Gastroesophageal sphincter (tissue), 3 donors: ENCODE results near the gene ANXA4.

Experiments
- EP300 ChIP-seq: sonication (generic); formaldehyde crosslinking; IDR thresholded peaks from one replicate; pipeline ENCODE4 v1.6.1; 2017; ENCODE audit warnings: antibody characterized with exemption, mild to moderate bottlenecking
- POLR2A ChIP-seq, 2 donors: fragments of 450-650 bp; IDR thresholded peaks; one replicate each; pipeline ENCODE4 v1.6.1; 2017; ENCODE audit warnings: antibody characterized with exemption in 2 of 2, mild to moderate bottlenecking in 2 of 2, moderate library complexity in 1 of 2
- POLR2AphosphoS5 ChIP-seq: sonication (generic); formaldehyde crosslinking; IDR thresholded peaks from one replicate; pipeline ENCODE4 v1.6.1; 2017; ENCODE audit warnings: antibody characterized with exemption
- TF ChIP-seq, protein P1 (sequence below), 4 experiments: fragments of 200-600 bp in 2 of 4; fragments of 450-650 bp in 2 of 4; sonication (generic) in 1 of 4; IDR thresholded peaks; one replicate each; pipeline ENCODE4 v1.5.1; 2017 to 2019; ENCODE audit warnings: antibody characterized with exemption in 4 of 4, mild to moderate bottlenecking in 2 of 4, moderate library complexity in 2 of 4

DNA sequence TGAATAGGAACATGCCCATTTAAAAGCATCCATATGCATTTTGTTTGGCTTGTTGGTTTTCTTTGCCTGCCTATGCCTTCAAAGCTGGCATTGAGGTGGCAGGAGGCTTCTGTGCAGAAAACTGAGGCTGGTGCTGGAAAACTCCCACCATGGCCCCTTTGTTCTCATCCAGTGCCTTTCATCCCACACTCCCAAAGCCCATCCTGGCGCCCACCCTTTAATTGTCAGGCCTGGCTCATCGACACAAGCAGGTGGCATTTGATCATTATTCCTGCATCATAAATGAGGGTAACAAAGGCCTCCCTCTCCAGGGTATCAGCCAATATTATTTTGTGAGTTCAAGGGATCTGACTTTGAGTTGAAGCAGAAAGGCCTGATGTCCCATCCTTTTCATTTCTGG lies 24.7 kb upstream of the ANXA4 start:
- TF ChIP-seq EP300 (no peak), POLR2AphosphoS5 (no peak), POLR2A (IDR thresholded peaks at IDR 0.05) (no peak)
- TF ChIP-seq, protein P1, sequence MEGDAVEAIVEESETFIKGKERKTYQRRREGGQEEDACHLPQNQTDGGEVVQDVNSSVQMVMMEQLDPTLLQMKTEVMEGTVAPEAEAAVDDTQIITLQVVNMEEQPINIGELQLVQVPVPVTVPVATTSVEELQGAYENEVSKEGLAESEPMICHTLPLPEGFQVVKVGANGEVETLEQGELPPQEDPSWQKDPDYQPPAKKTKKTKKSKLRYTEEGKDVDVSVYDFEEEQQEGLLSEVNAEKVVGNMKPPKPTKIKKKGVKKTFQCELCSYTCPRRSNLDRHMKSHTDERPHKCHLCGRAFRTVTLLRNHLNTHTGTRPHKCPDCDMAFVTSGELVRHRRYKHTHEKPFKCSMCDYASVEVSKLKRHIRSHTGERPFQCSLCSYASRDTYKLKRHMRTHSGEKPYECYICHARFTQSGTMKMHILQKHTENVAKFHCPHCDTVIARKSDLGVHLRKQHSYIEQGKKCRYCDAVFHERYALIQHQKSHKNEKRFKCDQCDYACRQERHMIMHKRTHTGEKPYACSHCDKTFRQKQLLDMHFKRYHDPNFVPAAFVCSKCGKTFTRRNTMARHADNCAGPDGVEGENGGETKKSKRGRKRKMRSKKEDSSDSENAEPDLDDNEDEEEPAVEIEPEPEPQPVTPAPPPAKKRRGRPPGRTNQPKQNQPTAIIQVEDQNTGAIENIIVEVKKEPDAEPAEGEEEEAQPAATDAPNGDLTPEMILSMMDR (IDR thresholded peaks at IDR 0.05): no peak
